Endothelial cell of coronary artery (primary cell): ENCODE data around the gene KPNA2. TPM values are rescaled to one million over a fixed set of nuclear protein-coding genes. Genes with fewer than 3 reads are reported as not detected.

Experiments used
- total RNA-seq: library from RNA; depleted of rRNA; stranded (reverse); fragments of >200 nt; gene quantifications from 2 replicates; pipeline ENCODE4 v1.2.3, GENCODE V29; 2014

Gene KPNA2
- 87.3 and 147 TPM in 2 replicates for total RNA-seq

DNA sequence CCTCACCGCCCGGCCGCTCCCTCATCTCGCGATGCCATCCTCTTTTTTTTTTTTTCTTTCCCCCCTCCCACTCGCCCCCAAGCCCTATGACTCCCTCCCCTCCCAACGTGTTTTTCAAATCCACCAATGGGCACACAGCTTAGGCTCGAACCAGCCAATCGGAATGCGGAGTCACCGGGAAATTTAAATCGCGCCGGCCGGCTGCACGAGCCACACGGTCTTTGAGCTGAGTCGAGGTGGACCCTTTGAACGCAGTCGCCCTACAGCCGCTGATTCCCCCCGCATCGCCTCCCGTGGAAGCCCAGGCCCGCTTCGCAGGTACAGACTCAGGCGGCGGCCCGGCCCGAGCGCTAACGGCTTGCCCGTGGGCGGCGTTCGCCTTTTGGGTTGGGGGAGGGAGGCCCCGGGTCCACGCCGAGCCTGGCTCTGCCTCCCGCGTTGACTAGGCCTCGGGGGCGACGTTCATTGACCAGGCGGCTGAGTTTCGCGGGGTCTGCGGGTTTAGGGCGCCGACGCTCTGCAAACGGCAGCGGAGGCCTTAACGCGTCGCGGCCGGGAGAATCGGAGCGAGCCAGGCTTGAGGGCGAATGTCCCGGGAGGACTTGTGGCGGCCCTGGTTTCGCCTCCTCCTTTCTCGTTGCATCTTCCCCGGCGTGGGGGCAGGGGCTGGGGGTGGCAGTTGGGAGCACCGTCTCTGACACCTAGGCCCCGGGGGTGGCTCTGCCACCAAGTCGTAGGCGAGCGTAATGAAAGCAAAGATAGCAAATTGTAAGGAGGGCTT, at the start of gene KPNA2:
Gene KPNA2 (plus strand): TSS at position 213 of the 781 bp plus-strand sequence. CDS start 1,398 bp downstream, outside the sequence.

DNA sequence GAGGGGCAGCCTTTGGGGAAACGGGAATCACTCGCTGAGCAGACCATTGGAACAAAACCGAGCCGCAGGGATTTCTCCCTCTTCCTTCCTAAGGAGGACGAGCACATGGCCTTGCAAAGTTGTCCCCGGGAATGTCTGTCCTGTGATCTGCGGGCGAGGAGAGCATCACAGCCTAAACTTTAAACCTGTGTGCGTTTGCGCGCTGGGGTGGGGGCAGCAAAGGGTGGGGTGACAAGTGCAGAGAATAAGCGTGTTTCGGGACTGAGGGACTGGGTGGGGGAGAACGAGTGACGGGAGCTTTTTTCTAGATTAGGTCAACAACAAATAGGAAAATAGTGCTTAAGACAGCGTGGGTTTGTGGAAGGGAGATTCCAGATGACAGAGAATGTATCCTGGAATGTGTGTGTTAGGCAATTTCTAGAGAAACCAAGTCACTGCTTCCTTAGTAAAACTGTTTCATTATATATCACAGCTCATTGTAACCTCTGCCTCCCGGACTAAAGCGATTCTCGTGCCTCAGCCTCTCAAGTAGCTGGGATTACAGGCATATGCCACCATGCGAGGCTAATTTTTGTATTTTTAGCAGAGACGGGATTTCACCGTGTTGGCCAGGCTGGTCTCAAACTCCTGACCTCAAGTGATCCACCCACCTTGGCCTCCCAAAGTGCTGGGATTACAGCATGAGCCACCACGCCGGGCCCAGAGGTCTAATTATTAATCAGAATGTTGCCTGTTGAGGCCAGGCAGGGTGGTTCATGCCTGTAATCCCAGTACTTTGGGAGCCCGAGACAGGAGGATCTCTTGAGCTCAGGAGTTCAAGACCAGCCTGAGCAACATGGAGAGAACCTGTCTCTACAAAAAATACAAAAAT, 39.0 kb upstream of the KPNA2 start, which contains the start of gene C17orf58:
Gene C17orf58 (minus strand): TSS at position 169 of the 871 bp plus-strand sequence. CDS start 271 bp downstream, outside the sequence.

Other genes starting within 250 kb of the KPNA2 start
- 30.4 and 40.1 TPM in 2 replicates for gene BPTF, start 210.2 kb upstream of the KPNA2 start, total RNA-seq
- 9.9 and 11.2 TPM in 2 replicates for gene C17orf58, start 39.3 kb upstream of the KPNA2 start, total RNA-seq
- 44.2 and 58.2 TPM in 2 replicates for gene AMZ2, start 212.3 kb downstream of the KPNA2 start, total RNA-seq